Measurements from ENCODE around the gene TSSK1B. TPM values are rescaled to one million over a fixed set of nuclear protein-coding genes. Genes with fewer than 3 reads are reported as not detected.

The TSSK1B gene
- total and polyA plus RNA-seq, 10 of the 15 experiments (the other 5 are each of a cell fraction or from before 2014, with no cell fraction given), result not detected

DNA sequence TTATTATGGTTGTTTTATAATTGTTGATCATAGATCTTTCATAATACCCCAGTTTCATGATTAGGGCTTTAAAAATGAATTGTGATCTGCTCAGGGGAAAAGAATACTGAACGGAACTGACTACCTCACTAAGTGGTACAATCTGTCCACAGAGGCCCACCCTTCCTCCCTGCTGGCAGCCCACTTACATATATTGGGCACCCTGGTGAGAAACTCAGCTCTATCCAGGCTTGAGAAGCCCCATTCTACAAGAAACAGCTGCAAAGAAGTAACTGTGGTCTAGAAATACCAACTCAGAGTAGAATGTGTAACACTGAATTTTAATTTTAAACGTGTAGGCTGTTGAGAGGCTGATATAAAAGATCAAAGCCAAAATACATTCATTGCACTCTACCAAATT lies 46.9 kb downstream of the TSSK1B start:
- H3K9ac ChIP-seq (ENCODE audit: control insufficient read depth, insufficient read depth, low read length), result no peak overlapping the region
- no peak for TF ChIP-seq RFX5 (IDR thresholded peaks at IDR 0.05; ENCODE audit: low read depth, low read length)
- TF ChIP-seq MXI1 (IDR thresholded peaks at IDR 0.05; ENCODE audit: low read depth, low read length), result no peak
- TF ChIP-seq CTCF (IDR thresholded peaks at IDR 0.05 in 2 of 3, conservative IDR thresholded peaks at IDR 0.05 in 1 of 3; ENCODE audit: control insufficient read depth in 2 of 3, extremely low read depth in 1 of 3, insufficient read depth in 1 of 3, low read depth in 3 of 3, low read length in 3 of 3), result no peak
- TF ChIP-seq SREBF1 (IDR thresholded peaks at IDR 0.05; ENCODE audit: low read length), result no peak
- TF ChIP-seq, protein P1, sequence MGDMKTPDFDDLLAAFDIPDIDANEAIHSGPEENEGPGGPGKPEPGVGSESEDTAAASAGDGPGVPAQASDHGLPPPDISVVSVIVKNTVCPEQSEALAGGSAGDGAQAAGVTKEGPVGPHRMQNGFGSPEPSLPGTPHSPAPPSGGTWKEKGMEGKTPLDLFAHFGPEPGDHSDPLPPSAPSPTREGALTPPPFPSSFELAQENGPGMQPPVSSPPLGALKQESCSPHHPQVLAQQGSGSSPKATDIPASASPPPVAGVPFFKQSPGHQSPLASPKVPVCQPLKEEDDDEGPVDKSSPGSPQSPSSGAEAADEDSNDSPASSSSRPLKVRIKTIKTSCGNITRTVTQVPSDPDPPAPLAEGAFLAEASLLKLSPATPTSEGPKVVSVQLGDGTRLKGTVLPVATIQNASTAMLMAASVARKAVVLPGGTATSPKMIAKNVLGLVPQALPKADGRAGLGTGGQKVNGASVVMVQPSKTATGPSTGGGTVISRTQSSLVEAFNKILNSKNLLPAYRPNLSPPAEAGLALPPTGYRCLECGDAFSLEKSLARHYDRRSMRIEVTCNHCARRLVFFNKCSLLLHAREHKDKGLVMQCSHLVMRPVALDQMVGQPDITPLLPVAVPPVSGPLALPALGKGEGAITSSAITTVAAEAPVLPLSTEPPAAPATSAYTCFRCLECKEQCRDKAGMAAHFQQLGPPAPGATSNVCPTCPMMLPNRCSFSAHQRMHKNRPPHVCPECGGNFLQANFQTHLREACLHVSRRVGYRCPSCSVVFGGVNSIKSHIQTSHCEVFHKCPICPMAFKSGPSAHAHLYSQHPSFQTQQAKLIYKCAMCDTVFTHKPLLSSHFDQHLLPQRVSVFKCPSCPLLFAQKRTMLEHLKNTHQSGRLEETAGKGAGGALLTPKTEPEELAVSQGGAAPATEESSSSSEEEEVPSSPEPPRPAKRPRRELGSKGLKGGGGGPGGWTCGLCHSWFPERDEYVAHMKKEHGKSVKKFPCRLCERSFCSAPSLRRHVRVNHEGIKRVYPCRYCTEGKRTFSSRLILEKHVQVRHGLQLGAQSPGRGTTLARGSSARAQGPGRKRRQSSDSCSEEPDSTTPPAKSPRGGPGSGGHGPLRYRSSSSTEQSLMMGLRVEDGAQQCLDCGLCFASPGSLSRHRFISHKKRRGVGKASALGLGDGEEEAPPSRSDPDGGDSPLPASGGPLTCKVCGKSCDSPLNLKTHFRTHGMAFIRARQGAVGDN (IDR thresholded peaks at IDR 0.05), result no peak
- no peak for TF ChIP-seq EED (IDR thresholded peaks at IDR 0.05; ENCODE audit: low read depth)
- no peak for TF ChIP-seq LARP7 (IDR thresholded peaks at IDR 0.05)
- TF ChIP-seq BCLAF1 (IDR thresholded peaks at IDR 0.05), result no peak
- no peak for TF ChIP-seq ELK1 (IDR thresholded peaks at IDR 0.05; ENCODE audit: low read depth, low read length)
- no peak for TF ChIP-seq REST (IDR thresholded peaks at IDR 0.05; ENCODE audit: low read depth, low read length)

More for the DNA sequence above, 46.9 kb downstream of the TSSK1B start:
- in situ Hi-C loops (cut with MboI), result no loop called here
- Histone ChIP-seq H3K4me3 (no peak overlapping the region), H3K4me2 (ENCODE audit: control insufficient read depth, insufficient read depth) (no peak overlapping the region), H4K20me1 (ENCODE audit: control insufficient read depth, insufficient read depth) (no peaks in the 10 kb centered on the region), H3K9me3 (replicated peaks; ENCODE audit: control insufficient read depth, insufficient read depth, low read length) (no peaks in the 10 kb centered on the region), H2AFZ (ENCODE audit: control insufficient read depth, low read depth, low read length) (no peak overlapping the region), H3K27ac (ENCODE audit: control insufficient read depth, insufficient read depth) (no peak overlapping the region), H3K36me3 (ENCODE audit: control insufficient read depth in 2 of 2, insufficient read depth in 2 of 2, low read length in 1 of 2) (no peaks in the 10 kb centered on the region), H3K4me1 (ENCODE audit: control insufficient read depth, insufficient read depth, low read length) (no peaks in the 10 kb centered on the region), H3K79me2 (ENCODE audit: control insufficient read depth, insufficient read depth, low read length) (no peaks in the 10 kb centered on the region), H3K27me3 (replicated peaks in 1 of 2; ENCODE audit: control insufficient read depth in 2 of 2, insufficient read depth in 2 of 2, low read length in 1 of 2) (no peaks in the 10 kb centered on the region; a peak in 1 of 4 replicates)
- intact Hi-C loops (cut with micrococcal nuclease; ENCODE audit: unreplicated experiment), result no loop called here
- no TSS peak for BruUV-seq (replicated peaks)
- SMC1A ChIA-PET (ENCODE audit: uncharacterized antibody, unreplicated experiment), result no interaction called here
- FAIRE-seq (no peak), ATAC-seq (no peak), DNase-seq (ENCODE audit: low read depth, low spot score) (no peak)
- RAD21 ChIA-PET (ENCODE audit: unreplicated experiment), result no interaction called here
- CTCF ChIA-PET, result no interaction called here
- POLR2A ChIA-PET, result no interaction called here
- WGBS (ENCODE audit: insufficient coverage, insufficient replicate concordance, low lambda C conversion rate, missing lambda C conversion rate), result 22% methylated on average over 2 of the region's 2 CpGs

Data from GM12878 (cell line).